Activated CD4-positive, alpha-beta T cell treated with anti-CD3 and anti-CD28 coated beads, Interleukin-2, amount 10 ng/mL, durations not matched to agents 7 days and 5 days (primary cell): Measurements from ENCODE around the gene MBD4. TPM values are rescaled to one million over a fixed set of nuclear protein-coding genes. Genes with fewer than 3 reads are reported as not detected.
A peak's percentile ranks its signal among the peaks of the same experiment; 100 is the strongest.

Source experiments
- CTCF ChIA-PET: fragments of 350-600 bp; sonication (Branson Sonifier 250); formaldehyde crosslinking; loops from one replicate; lab custom pipeline; 2021; ENCODE audit warnings: antibody characterized with exemption; lab: Charles Lee
- POLR2A ChIA-PET: fragments of 350-600 bp; sonication (Branson Sonifier 250); formaldehyde crosslinking; loops from one replicate; lab custom pipeline; 2021; ENCODE audit warnings: antibody characterized with exemption; lab: Charles Lee
- DNase-seq: peaks from one replicate; pipeline ENCODE4 v3.0.0-alpha.2; 2020
- H3K27ac Mint-ChIP-seq: one replicate; pipeline ENCODE4 v1.8.0; 2021; ENCODE audit warnings: mild to moderate bottlenecking, moderate library complexity, mixed read lengths
- H3K27me3 Mint-ChIP-seq: one replicate; pipeline ENCODE4 v1.8.0; 2021; ENCODE audit warnings: mixed read lengths
- H3K36me3 Mint-ChIP-seq: one replicate; pipeline ENCODE4 v1.8.0; 2021; ENCODE audit warnings: low read depth, mixed read lengths
- H3K4me1 Mint-ChIP-seq: one replicate; pipeline ENCODE4 v1.8.0; 2021; ENCODE audit warnings: mixed read lengths
- H3K4me3 Mint-ChIP-seq: one replicate; pipeline ENCODE4 v1.8.0; 2021; ENCODE audit warnings: mild to moderate bottlenecking, moderate library complexity, mixed read lengths
- H3K9me3 Mint-ChIP-seq: one replicate; pipeline ENCODE4 v1.8.0; 2021; ENCODE audit warnings: mixed read lengths
- total RNA-seq, 2 experiments: library from RNA; stranded (reverse); gene quantifications; one replicate each; pipeline ENCODE4 v1.2.3, GENCODE V29; 2021

MBD4 gene
- total RNA-seq, 2 experiments from 2014 or later = 47.9 to 50.6 TPM

DNA sequence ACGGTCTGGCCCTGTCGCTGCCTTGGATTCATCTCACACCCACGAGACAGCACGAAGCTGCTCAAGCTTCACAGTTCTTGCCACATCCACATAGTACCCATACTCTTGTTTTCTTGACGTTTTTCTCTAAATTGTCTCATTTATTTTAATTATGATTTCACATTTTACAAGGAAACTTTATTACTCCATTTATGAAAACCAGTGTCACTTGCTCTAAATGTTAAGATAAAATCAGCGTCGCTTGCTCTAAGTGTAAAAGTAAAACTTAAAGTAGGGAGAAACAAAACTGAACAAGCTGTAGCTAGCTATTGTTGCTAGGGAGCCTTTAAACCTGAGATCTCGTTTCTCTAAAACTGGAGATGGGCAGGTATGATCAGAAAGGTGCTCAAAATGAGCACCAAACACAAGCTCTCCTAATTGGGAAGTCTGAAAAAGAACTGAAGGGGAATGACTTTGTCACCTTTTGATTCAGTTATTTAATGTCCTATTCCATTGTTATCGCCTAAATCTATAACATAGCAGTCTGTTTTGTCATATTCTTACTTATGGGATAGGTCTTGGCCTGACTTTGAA is 956 bp upstream of the MBD4 start:
- Mint-ChIP-seq H3K4me3 (peak overlapping the region; percentile 87), H3K36me3 (peaks cover 24% of the 10 kb centered on the region), H3K9me3 (no peaks in the 10 kb centered on the region), H3K4me1 (peaks cover 58% of the 10 kb centered on the region), H3K27me3 (no peaks in the 10 kb centered on the region), H3K27ac (peak overlapping the region; percentile 95)
- ChIA-PET POLR2A (interaction anchor here (0.9 to 1.0 kb wide), 2 partner anchors 23 to 125 kb away, joined by 3 to 4 read pairs; a partner anchor contains a TSS), CTCF (interaction anchor here (0.6 to 3.5 kb wide), 5 partner anchors 10 to 124 kb away, joined by 3 to 20 read pairs (median 4); partner anchors contain the start of gene EFCAB12)
- DNase-seq = no peak

DNA sequence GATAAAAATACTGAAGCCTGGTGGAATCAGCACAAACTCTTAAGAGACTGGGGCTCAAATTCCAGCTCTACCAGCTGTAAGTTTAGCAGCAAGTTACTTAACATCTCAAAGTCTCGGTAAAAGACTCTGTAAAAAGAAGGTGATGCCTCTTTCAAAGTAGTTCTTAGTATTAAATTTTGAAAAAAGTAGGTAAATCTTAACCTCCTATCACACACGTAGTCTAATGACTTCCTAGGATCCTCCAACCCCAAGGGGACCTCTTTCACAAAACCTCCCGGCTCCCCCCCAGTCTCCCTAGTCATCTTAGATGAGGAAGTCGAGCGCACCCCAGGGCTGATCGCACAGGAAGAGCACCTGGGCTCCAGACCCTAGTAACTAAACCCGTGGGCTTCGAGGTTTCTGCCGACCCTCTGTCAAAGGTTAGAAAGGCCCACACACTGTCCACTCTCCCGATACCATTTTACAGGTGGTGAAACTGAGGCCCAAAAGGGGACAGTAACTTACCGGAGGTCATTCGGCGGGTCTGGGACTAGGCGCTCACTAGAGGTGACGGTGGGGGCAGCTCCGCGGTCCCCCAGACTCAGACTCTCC is 427 bp downstream of the MBD4 start:
- H3K4me1 Mint-ChIP-seq = peaks cover 68% of the 10 kb centered on the region
- H3K9me3 Mint-ChIP-seq = no peaks in the 10 kb centered on the region
- H3K36me3 Mint-ChIP-seq = peaks cover 27% of the 10 kb centered on the region
- peak overlapping the region; percentile 87 for H3K4me3 Mint-ChIP-seq
- ChIA-PET CTCF (interaction anchor here (1.2 to 3.5 kb wide), 6 partner anchors 10 to 124 kb away, joined by 3 to 20 read pairs (median 4); partner anchors contain the start of gene EFCAB12), POLR2A (interaction anchor here (1.0 kb wide), 1 partner anchor 22 kb away, joined by 3 read pairs; no protein-coding TSS in a partner anchor)
- DNase-seq = peak; percentile 54
- H3K27me3 Mint-ChIP-seq = no peaks in the 10 kb centered on the region
- peak overlapping the region; percentile 95 for H3K27ac Mint-ChIP-seq

DNA sequence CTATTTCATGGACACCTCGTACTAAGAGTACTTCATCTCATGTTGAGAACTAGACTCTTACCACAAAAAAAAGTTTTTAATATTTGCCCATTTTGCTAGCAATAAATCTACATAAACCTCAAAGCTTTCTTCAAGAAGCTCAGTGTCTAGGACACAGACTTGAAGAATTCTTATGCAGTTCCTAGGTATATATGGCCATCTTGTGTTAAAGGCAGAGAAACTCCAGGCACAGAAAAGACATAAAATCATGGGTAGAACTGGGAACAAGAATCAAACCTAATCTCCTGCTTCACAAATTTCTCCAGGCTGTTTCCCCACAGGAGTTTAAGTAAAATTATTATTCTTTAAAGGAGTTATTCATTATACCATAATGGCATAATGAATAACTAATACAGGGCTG is 4.4 kb downstream of the MBD4 start:
- no peaks in the 10 kb centered on the region for H3K9me3 Mint-ChIP-seq
- no peaks in the 10 kb centered on the region for H3K27me3 Mint-ChIP-seq
- H3K4me1 Mint-ChIP-seq = peaks cover 49% of the 10 kb centered on the region
- no peak for DNase-seq
- ChIA-PET CTCF (interaction anchor here (0.6 kb wide), 1 partner anchor 19 kb away, joined by 3 read pairs; no protein-coding TSS in a partner anchor), POLR2A (no interaction called here)
- H3K27ac Mint-ChIP-seq = no peak overlapping the region
- H3K4me3 Mint-ChIP-seq = no peak overlapping the region
- H3K36me3 Mint-ChIP-seq = peaks cover 53% of the 10 kb centered on the region

DNA sequence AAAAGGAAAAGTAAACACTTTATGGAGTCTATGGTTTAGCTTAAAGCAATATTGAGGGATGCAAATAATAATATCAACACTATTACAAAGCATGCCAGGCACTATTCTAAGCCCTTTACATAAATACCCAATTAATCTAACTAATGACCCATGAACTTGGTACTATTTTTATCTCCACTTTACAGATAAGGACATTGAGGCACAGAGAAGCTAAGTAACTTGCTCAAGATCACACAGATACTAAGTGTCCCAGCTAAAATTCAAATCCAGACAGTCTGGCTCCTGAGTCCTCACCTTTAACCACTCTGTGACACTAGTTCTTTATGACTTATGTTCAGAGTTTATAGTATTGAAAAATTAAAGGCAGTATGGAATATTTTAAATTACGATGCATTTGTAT is 5.6 kb downstream of the MBD4 start:
- DNase-seq = no peak
- Mint-ChIP-seq H3K4me1 (peaks cover 58% of the 10 kb centered on the region), H3K4me3 (no peak overlapping the region), H3K27me3 (no peaks in the 10 kb centered on the region), H3K9me3 (no peaks in the 10 kb centered on the region), H3K36me3 (peaks cover 57% of the 10 kb centered on the region), H3K27ac (no peak overlapping the region)
- ChIA-PET CTCF (no interaction called here), POLR2A (no interaction called here)

DNA sequence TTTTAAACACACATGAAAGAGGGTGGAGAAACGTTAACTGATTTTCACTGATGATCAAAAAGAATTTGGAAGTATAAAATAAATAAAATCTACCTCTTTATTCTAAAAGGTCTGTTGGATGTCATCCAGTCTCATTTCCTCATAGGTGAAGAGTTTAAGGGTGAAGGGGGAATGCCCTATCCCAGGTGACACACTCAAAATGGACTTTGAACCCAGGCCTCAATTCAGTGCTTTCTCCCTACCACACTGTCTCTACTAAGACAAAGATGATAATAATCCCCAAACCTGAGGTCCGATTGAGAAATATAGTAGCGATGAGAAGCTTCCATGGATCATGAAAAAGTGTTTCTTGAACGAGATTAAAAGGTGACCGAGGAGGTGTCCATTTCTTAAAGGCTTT is 6.2 kb downstream of the MBD4 start:
- no peaks in the 10 kb centered on the region for H3K27me3 Mint-ChIP-seq

DNA sequence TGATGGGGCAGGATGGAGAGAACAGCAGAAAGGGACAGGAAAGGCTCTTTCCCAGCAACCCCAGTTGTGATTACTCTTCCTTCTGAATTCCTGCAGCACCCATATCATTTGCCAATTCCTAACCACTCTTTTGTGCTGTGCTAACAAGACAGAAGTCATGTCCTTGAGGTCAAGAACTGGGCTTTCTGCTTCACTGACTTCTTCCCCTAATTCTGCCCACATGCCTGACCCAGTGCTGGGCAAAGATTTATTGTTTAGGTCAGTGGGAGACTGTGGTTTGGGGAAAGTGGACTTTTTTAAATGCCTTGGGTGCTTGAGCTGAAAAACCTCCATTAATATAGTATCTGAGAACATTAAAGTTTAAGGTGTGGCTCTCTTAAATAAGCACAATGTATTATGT is 7.1 kb downstream of the MBD4 start:
- Mint-ChIP-seq H3K27ac (no peak overlapping the region), H3K27me3 (no peaks in the 10 kb centered on the region), H3K4me1 (peaks cover 61% of the 10 kb centered on the region), H3K36me3 (peaks cover 56% of the 10 kb centered on the region), H3K4me3 (no peak overlapping the region), H3K9me3 (no peaks in the 10 kb centered on the region)
- POLR2A ChIA-PET = no interaction called here
- CTCF ChIA-PET = interaction anchor here (1.4 kb wide), 1 partner anchor 9 kb away, joined by 3 read pairs; no protein-coding TSS in a partner anchor
- DNase-seq = no peak

More for the DNA sequence above, 6.2 kb downstream of the MBD4 start:
- POLR2A ChIA-PET = no interaction called here
- CTCF ChIA-PET = interaction anchor here (0.7 to 1.4 kb wide), 2 partner anchors 8 to 457 kb away, joined by 3 read pairs; no protein-coding TSS in a partner anchor
- Mint-ChIP-seq H3K4me1 (peaks cover 61% of the 10 kb centered on the region), H3K4me3 (no peak overlapping the region), H3K9me3 (no peaks in the 10 kb centered on the region), H3K36me3 (peaks cover 60% of the 10 kb centered on the region), H3K27ac (no peak overlapping the region)
- no peak for DNase-seq

DNA sequence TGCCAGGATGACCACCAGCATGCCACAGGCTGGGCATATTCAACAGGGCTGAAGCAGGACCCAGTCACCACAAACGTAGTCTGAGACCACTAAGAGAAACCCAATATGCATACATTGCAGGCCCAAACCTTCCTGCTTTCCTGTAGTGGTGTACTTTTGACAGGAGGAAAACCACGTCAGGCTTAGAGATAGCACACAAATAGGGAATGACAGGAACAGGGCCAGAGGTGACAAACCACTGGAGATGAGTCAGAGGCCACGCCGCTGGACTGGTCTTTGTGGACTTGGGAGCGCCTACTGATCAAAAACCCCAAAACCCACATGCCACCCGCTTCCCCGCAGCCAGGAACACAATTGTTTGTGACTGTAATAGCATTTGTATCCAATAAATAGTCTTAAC is 7.7 kb downstream of the MBD4 start:
- peaks cover 51% of the 10 kb centered on the region for H3K36me3 Mint-ChIP-seq

DNA sequence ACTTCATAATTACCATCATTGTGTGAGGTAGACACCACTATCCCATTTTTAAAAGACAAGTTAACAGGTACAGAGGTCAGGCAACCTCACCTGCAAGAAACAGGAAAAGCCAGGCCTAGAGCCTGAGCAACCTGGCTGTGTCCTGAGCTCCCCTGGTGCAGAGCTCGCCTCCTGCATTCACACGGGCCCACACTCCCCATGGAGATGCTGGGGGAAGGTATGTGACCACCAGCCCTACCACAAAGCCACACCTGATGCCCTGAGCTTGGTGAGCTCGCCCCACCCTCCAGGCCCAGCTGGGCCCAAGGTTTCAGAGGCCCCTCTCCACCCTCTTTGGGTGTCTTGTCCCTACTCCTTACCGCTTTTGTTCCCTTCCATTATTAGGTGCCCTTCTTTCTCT is 10.1 kb downstream of the MBD4 start:
- H3K4me1 Mint-ChIP-seq = peaks cover 37% of the 10 kb centered on the region
- H3K27me3 Mint-ChIP-seq = peaks cover 5% of the 10 kb centered on the region
- H3K9me3 Mint-ChIP-seq = no peaks in the 10 kb centered on the region
- DNase-seq = no peak
- H3K4me3 Mint-ChIP-seq = no peak overlapping the region
- CTCF ChIA-PET = interaction anchor here (0.7 to 1.9 kb wide), 4 partner anchors 10 to 29 kb away, joined by 3 to 6 read pairs (median 5); partner anchors contain the start of genes IFT122 and MBD4
- no peak overlapping the region for H3K27ac Mint-ChIP-seq
- H3K36me3 Mint-ChIP-seq = peaks cover 38% of the 10 kb centered on the region
- POLR2A ChIA-PET = no interaction called here

More for the DNA sequence above, 7.7 kb downstream of the MBD4 start:
- CTCF ChIA-PET = no interaction called here
- Mint-ChIP-seq H3K27me3 (peaks cover 5% of the 10 kb centered on the region), H3K4me3 (no peak overlapping the region), H3K27ac (no peak overlapping the region), H3K4me1 (peaks cover 58% of the 10 kb centered on the region), H3K9me3 (no peaks in the 10 kb centered on the region)
- POLR2A ChIA-PET = no interaction called here
- no peak for DNase-seq

DNA sequence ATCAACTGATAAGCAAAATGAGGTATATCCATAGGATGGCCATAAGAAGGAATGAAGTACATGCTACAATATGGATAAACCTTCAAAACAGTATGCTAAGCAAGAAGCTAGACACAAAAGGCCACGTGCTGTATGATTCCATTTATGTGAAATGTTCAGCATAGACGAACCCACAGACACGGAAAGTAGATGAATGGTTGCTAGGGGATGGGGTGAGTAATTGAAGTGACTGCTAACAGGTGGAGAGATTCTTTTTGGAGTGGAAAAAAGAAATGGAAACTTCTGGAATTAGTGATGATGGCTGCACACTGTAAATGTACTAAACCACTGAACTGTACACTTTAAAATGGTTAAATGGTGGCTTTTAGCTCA is 10.7 kb downstream of the MBD4 start:
- ChIA-PET CTCF (interaction anchor here (0.7 to 1.4 kb wide), 3 partner anchors 10 to 29 kb away, joined by 3 to 5 read pairs (median 5); partner anchors contain the start of genes IFT122 and MBD4), POLR2A (no interaction called here)
- peaks cover 5% of the 10 kb centered on the region for H3K9me3 Mint-ChIP-seq
- peaks cover 5% of the 10 kb centered on the region for H3K27me3 Mint-ChIP-seq
- H3K4me1 Mint-ChIP-seq = peaks cover 38% of the 10 kb centered on the region
- H3K27ac Mint-ChIP-seq = peak overlapping the region; percentile 66
- no peak for DNase-seq
- no peak overlapping the region for H3K4me3 Mint-ChIP-seq
- H3K36me3 Mint-ChIP-seq = peaks cover 35% of the 10 kb centered on the region

DNA sequence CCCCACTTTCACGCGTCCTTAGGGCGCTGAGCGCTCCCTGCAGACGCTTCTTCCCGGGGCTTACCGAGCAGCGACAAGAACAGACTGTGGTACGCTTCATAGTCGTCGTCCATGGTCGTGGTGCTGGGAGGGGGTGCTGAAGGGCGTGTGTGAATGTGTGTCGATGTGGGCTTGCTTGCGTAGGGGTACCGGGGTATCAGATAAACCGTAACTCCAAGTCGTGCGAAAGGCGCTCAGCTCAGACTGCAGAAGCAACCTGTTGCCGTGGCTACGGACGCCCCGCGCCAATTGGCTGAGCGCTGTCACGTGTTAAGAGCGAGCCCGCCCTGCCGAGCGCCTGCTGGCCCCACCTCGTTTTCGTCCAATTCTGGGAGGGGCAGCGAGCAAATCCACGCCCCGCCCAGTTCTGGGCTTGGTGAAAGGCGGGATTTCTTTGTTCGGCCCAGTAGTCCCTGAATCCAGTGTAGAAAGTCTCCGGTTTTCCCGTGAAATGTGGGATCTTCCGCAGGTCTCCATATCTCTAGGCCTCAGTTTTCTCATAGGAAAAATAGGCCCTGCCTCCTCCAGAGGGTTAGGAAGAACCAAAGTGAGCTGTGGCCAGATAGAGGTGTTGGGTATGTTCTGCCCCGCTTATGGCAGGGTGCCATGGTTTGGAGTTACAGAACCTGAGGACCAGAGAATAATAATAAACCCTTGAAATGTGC is 11.2 kb downstream of the MBD4 start, which contains the start of gene EFCAB12:
EFCAB12 (minus strand) TSS at position 261 of the 704 bp plus-strand sequence; CDS start at position 113, 148 bp downstream.
- Mint-ChIP-seq H3K36me3 (peaks cover 29% of the 10 kb centered on the region), H3K4me3 (peak within 1 kb of the TSS; percentile 59), H3K27me3 (peaks cover 5% of the 10 kb centered on the region), H3K4me1 (peaks cover 33% of the 10 kb centered on the region), H3K9me3 (peaks cover 5% of the 10 kb centered on the region), H3K27ac (peak within 1 kb of the TSS; percentile 66)
- ChIA-PET POLR2A (no interaction called here), CTCF (interaction anchor here (0.7 to 3.5 kb wide), 5 partner anchors 9 to 28 kb away, joined by 3 to 20 read pairs (median 5); partner anchors contain the start of genes IFT122 and MBD4)
- peak; percentile 91 for DNase-seq

DNA sequence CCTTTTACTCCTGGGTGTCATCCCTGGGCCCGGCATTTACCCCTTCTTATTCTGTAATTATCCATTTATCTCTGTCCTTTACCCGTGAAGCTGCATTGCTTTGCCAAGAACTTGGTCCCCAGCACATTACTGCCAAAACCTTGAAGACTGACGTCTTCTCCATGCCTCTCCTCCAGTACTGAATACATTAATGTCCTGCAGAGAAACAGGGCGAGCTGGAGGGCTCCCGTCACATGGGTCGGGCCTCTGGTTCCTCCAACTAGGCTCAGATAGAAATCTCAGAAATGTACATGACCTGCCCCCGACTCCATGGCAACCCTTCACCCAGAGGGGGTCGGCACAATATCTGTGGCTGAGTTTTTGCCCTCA is 11.8 kb downstream of the MBD4 start:
- DNase-seq = no peak
- Mint-ChIP-seq H3K27ac (no peak overlapping the region), H3K4me3 (peak overlapping the region; percentile 59), H3K36me3 (peaks cover 25% of the 10 kb centered on the region), H3K27me3 (peaks cover 5% of the 10 kb centered on the region), H3K9me3 (peaks cover 5% of the 10 kb centered on the region), H3K4me1 (peaks cover 33% of the 10 kb centered on the region)
- POLR2A ChIA-PET = no interaction called here
- CTCF ChIA-PET = interaction anchor here (1.0 to 3.5 kb wide), 4 partner anchors 12 to 28 kb away, joined by 3 to 20 read pairs (median 7); partner anchors contain the start of genes IFT122 and MBD4

DNA sequence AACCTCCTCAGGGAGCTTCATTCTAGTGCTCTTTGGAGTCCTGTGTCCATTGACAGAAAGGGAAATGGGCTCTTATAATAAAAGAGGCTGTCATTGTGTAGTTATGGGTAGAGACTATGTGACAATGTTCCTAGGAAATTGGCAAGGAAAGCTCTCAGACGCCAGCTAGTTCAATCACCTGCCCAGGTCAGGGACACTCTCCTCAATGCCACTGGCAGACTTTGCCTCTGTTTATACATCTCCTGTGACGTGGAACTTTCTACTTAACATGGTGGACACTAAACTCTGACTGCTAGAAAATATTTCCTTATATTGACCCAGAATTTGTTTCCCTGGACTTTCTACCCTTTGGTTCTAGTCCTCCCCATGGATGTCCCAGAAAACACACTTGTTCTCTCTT is 14.1 kb downstream of the MBD4 start:
- peaks cover 9% of the 10 kb centered on the region for H3K36me3 Mint-ChIP-seq
- POLR2A ChIA-PET = interaction anchor here (0.6 kb wide), 1 partner anchor 325 kb away, joined by 4 read pairs; no protein-coding TSS in a partner anchor

More for the DNA sequence above, 14.1 kb downstream of the MBD4 start:
- H3K9me3 Mint-ChIP-seq = peaks cover 7% of the 10 kb centered on the region
- H3K27me3 Mint-ChIP-seq = peaks cover 5% of the 10 kb centered on the region
- H3K4me3 Mint-ChIP-seq = no peak overlapping the region
- DNase-seq = no peak
- H3K4me1 Mint-ChIP-seq = peaks cover 32% of the 10 kb centered on the region
- CTCF ChIA-PET = interaction anchor here (0.5 to 3.5 kb wide), 4 partner anchors 15 to 1800 kb away, joined by 3 to 20 read pairs (median 6); partner anchors contain the start of genes IFT122 and MBD4
- no peak overlapping the region for H3K27ac Mint-ChIP-seq
